GM19372 (cell line): ENCODE measurements around the gene CAMK1D.
"Not testable (repeated sequence)": the region's sequence is repeated elsewhere in the genome, so short reads cannot be mapped to it uniquely, and the experiment has no call there.

ENCODE experiments used
- ATAC-seq: cut with Tn5 transposase; IDR thresholded peaks from one replicate; pipeline ENCODE4 v1.9.1; 2021; ENCODE audit warnings: mild to moderate bottlenecking, low read depth, moderate library complexity; ENCODE audit not compliant: unreplicated experiment

CAMK1D gene

DNA sequence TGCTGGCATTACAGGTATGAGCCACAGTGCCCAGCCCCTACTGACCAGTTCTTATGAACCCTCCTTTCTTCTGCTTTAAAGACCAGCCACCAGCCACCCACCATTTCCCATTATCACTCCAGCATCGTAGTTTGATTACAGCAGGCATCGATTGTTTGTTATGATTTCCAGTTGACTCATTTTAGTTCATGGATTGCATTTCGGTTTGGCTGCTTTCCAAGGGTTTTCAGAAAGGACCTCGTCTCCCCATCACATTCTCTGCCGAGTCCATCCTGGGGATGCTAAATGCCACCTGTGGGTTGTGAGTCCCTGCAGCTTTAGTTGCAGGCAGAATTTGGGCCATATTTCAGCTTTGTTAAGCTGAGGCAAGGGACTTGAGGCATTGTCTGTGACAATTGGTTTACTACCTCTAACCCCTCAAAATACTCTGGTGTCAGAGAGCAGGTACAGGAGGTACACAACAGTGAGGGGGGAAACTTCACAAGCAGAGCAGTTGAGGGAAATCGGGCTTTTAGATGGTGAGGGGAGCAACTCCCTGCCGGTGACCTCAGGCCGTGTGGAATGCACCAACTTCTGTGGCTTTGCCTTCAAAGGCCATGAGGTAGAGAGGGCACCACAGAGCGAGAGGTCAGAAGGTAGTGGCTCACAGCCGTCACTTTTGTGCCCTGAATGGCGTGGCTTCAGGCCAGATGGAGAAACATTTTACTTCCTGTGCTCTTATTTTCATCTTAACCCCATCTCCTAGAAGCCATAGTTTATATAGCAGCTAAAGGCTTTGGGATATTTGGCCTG is 448.3 kb downstream of the CAMK1D start:
- ATAC-seq: no peak

- ATAC-seq: no peak
These were observed 449.8 kb downstream of the CAMK1D start for GRCh38 chr10:12799144-12799543.

- ATAC-seq: no peak
These were observed 450.4 kb downstream of the CAMK1D start for GRCh38 chr10:12799714-12800113.

DNA sequence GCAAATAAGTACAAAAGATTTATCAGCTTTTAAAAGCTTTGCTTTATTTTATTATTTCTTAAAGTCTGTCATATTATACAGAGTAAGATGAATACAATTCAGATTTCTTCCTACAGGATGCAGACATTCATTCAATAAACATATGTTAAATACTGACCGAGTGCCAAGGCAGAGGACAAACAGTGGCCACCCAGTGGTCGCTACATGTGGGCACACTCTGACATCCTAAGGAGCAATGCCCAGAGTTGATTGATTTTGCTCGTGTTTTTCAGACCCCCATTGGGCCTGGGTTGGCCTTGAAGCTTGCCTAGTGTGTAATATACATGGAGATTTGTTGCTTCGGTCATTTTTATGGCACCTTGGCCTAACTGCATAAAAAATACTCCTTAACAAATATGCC is 451.0 kb downstream of the CAMK1D start:
- ATAC-seq: no peak

GRCh38 chr10:12801214-12802087 is 452.1 kb downstream of the CAMK1D start:
- no peak for ATAC-seq

DNA sequence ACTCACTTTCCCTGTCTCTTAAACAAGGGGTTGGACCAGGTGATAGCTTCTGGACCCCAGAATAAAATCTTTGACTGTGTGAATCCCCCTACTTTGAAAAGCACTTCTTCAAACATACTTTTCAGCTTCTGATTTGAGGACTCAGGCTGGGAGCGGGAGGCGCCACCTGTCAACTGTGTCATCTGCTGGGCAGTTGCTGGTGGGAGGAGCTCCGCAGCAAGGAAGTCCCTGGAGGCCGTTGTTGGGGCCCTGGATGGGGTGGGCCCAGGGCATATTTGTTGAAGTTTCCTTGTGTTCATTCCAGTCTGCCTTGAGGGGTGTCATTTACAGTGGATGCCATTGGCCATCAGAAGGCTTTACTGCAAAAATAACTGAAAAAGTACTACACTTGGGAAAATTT is 454.4 kb downstream of the CAMK1D start:
- ATAC-seq: no peak

GRCh38 chr10:12806228-12807095 is 457.1 kb downstream of the CAMK1D start:
- ATAC-seq: no peak

DNA sequence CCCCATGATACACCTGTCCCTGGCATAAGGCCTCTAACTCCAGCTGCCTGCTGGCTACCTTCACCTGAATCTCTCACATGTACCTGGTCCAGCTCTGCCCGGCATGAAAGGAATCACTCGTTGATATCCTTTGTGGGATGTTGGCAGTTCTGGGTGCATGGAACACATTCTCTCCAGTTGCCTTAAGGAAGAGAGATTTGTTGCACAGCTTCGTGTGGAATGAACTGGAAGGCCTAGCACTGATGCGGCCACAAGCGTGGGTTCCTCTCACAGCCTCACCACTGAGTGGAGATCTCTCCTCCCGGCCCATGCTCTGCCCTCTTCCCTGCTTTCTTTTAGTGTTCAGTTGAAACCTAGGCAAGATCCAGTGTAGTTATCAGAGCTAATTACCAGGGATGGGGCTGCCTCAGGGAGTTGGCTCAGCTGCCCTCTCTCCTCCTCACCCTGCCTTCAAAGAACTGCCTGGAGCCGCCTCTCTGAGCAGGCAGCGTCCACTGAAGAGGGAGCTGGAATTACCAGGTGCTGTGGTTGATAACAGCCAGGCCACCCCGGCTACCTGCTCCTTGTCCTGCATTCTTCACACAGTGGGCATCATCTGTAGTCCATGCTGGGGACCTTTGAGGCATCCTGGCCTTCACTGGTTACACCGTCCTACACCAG is 457.9 kb downstream of the CAMK1D start:
- no peak for ATAC-seq

DNA sequence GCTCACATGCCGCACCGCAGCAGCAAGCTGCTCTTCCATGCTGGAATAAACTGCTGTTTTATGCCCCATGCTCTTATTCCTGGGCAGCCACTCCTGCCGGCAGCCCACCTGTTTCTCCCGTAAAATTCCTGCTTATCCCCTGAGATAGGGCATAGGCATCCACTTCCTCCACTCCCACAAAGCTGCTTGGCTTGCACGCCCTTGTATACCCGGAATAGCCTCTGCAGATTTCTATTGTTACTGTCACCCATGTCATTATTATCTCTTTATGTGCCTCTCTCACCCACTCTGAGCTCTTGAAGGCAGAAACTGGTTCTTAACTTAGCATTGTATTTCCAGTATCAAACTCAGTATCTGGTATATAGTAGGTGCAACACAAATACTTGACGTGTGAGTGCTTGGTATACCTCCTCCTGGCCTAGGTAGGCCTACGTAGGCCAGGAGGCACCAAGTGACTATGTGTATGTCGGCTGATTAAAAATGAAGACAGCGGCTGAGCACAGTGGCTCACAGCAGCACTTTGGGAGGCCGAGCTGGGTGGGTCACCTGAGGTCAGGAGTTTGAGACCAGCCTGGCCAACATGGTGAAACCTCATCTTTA is 458.8 kb downstream of the CAMK1D start:
- ATAC-seq: no peak

DNA sequence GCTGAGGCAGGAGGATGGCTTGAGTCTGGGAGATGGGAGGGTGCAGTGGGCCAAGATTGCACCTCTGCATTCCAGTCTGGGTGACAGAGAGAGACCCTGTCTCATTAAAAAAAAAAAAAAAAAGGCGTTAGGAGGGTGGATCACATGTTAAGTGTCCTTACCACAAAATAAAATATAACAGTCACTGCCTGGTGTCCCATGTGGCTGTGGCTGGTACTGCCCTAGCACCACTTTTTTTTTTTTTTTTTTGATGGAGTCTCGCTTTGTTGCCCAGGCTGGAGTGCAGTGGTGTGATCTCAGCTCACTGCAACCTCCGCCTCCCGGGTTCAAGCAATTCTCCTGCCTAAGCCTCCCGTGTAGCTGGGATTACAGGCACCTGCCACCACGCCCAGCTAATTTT is 460.7 kb downstream of the CAMK1D start:
- ATAC-seq: not testable (repeated sequence)

DNA sequence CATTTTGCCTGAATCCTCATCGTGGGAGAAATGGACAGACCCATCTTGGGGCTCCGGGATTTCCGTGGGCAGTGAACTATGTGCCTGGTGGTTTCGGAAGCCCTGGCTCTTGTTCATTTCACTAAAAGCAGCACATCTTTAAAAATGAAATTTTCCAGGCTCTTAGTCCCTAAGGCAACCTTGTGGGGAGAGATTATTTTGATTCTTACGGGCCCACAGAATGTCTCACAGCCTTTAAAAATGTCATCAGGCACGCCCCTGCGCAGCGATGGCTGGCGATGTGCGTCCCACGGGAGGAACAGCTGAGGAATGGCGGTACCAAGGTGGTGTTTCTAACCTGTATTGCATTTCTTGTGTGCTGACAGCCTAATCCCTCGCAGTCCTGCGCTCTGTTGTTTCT is 462.5 kb downstream of the CAMK1D start:
- ATAC-seq: no peak

GRCh38 chr10:12812571-12812970 is 463.2 kb downstream of the CAMK1D start:
- ATAC-seq: no peak

DNA sequence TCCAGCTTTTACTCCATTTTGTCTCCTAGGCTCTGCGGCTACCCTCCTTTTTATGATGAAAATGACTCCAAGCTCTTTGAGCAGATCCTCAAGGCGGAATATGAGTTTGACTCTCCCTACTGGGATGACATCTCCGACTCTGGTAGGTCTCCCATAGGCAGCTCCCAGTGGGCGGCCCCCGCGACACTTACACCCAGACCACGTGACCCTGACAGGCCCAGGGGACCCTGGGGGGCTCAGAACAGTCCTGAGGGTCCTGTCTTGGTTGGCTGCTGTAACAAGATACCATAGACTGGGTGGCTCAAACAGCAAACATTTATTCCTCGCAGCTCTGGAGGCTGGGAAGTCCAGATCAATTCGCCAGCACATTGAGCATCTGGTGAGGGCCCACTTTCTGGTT is 464.8 kb downstream of the CAMK1D start:
- ATAC-seq: no peak

DNA sequence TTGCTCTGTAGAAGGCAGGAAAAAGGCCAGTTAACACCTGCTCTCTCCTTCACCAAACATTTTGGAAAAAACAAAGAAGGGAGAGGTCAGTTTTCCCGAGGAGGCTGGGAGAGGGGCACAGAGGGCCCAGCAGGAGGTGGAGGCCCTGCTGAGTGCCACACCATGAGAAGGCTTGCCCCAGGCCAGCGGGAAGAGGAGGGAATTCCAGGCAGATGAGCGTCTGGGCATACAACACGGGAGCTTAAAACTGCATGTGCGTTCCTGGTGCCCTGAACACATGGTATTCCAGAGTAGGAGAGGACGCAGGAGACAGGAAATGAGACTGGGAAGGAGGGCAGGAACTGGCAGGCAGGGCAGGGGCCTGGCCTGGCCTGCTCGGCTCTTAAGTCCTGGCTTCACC is 469.7 kb downstream of the CAMK1D start:
- ATAC-seq: no peak

- ATAC-seq: no peak
These were observed 470.3 kb downstream of the CAMK1D start for GRCh38 chr10:12819656-12820055.

DNA sequence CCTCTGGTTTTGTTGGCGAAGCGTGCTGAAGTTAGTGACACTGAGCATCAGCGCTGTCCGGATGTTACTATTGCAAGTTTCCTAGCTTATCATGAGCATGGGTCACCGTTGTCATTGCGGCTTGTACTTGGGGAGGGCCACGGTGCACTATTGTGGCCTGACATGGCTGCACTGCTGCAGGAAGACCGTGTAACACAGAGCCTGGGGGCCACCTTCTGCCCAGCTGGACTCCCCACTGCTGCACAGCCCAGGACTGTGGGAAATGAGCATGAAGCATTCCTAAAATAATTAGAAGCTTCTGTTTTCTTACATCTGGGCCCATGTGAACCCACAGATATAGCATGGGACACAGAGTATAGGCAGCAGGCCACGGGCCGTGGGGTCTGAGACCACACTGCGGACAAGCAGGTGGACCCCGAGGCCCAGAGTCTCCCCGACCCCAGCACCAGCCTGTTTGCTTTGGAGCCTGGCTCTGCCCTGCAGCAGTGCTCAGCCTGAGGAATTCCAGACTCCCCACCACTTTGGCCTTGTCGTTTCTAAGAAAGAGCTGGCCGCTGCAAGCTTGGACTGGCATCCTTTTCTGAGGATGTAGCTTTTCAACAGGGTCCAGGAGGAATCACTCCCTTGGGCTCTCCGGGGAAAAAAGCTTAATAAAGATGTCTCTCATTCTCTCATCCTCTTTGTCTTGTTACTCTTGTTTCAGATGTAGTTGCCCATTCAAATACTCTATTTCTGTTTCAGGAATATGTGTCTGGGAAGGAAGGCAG is 473.0 kb downstream of the CAMK1D start:
- no peak for ATAC-seq

DNA sequence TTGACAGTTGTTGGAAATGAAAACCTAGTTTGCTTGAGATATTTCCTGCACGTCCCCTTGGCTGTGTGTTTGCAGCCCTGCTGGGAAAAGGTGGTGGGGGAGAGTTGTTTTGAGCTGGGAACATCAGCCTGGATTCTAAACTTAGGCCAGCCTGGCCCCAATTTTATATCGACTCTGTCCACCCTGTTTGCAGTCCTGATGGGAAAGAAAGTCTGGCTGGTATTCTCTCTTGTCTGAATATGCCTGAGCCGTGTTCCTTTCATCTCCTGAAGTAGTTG is 473.5 kb downstream of the CAMK1D start:
- ATAC-seq: no peak

DNA sequence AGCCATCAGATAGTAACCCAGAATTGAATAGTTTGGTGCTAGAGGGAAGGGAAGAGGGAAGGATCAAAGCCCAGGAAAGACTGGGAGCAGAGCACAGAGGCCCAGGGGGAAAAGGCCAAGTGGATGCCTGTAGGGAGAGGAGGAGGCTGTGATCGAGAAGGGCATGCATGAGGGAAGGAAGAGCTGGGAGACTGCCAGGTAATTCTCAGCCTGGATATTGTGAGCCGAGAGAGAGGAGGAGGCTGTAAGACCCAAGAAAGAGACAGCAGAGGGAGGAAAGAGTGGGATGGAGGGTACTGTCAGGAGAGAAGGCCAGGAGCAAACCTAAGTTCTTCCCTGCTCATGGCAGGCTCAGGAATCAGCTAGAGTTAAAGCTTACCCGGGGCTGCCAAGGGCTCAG is 474.0 kb downstream of the CAMK1D start:
- ATAC-seq: no peak

DNA sequence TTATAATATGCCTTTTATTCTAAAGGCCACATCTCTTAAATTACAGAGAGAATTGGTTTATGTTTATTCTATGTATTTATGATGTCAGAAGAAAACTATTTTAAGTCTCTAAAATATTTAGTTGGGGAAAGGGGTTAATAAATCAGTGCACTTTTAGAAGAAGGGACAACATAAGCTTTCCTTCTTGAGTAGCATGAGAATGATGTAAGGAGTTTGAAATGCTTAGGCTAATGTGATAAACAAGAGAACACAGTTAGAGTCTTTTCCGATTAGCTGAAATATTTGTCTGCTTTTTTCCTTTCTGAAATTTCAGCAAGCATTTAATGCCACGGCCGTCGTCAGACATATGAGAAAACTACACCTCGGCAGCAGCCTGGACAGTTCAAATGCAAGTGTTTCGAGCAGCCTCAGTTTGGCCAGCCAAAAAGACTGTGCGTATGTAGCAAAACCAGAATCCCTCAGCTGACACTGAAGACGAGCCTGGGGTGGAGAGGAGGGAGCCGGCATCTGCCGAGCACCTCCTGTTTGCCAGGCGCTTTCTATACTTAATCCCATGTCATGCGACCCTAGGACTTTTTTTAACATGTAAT is 476.0 kb downstream of the CAMK1D start:
- ATAC-seq: no peak
